H1 (cell line): ENCODE results near the gene FLT1. TPM values are rescaled to one million over a fixed set of nuclear protein-coding genes. Genes with fewer than 3 reads are reported as not detected.

ENCODE experiments used
- CEBPB ChIP-seq: IDR thresholded peaks from 2 replicates; pipeline ENCODE4 v1.6.1; 2012; ENCODE audit warnings: low read depth, low read length
- CREB1 ChIP-seq: IDR thresholded peaks from 2 replicates; pipeline ENCODE4 v1.6.1; 2012; ENCODE audit warnings: inconsistent platforms
- CTCF ChIP-seq, 3 experiments: IDR thresholded peaks; 1 replicate in 2 of 3; 2 replicates in 1 of 3; pipeline versions ENCODE4 v1.5.1 to v1.6.1; 2011; ENCODE audit warnings: low read length in 3 of 3, mild to moderate bottlenecking in 3 of 3, inconsistent platforms in 2 of 3, low read depth in 1 of 3, moderate library complexity in 1 of 3; ENCODE audit not compliant: insufficient read depth in 1 of 3; ENCODE audit errors: control extremely low read depth in 1 of 3
- KDM5A ChIP-seq: fragments of 200-600 bp; IDR thresholded peaks from 2 replicates; pipeline ENCODE4 v1.7.1; 2012; ENCODE audit warnings: mild to moderate bottlenecking, low read length, inconsistent platforms, mixed read lengths
- RBBP5 ChIP-seq: IDR thresholded peaks from 2 replicates; pipeline ENCODE4 v1.7.1; 2012; ENCODE audit warnings: low read depth, mild to moderate bottlenecking, inconsistent platforms, low read length, moderate library complexity, borderline replicate concordance
- polyA plus RNA-seq, 7 experiments: library from polyadenylated mRNA; depleted of rRNA in 3 of 7; stranded (reverse) in 5 of 7; unstranded in 2 of 7; fragments of >200 nt in 5 of 7; fragments of 200-250 nt in 2 of 7; gene quantifications; 1 replicate in 5 of 7; 2 replicates in 1 of 7; 4 replicates in 1 of 7; pipeline versions ENCODE4 v1.2.1 to v1.2.3, GENCODE V29; 2011 to 2013; ENCODE audit warnings: missing spikeins in 2 of 7, mixed read lengths in 2 of 7
- total RNA-seq: library from RNA; stranded (reverse); fragmentation: NEBNext Ultra II Directional; extraction: Animal tissue kit (Norgen Biotek cat#: 25700); gene quantifications from 2 replicates; pipeline ENCODE4 v1.2.1, GENCODE V29; 2021

Gene FLT1
- total and polyA plus RNA-seq, 2 of the 8 experiments (the other 6 are each of a cell fraction or from before 2014, with no cell fraction given), result 19.7 to 90.2 TPM

GRCh38 chr13:28458051-28458450 is 36.9 kb downstream of the FLT1 start (continued):
- TF ChIP-seq CEBPB (no peak), CREB1 (no peak), KDM5A (no peak), CTCF (IDR thresholded peaks at IDR 0.05; ENCODE audit: control extremely low read depth in 1 of 3, insufficient read depth in 1 of 3, low read depth in 1 of 3, low read length in 3 of 3) (no peak), RBBP5 (no peak)
